RWPE2 (cell line): Measurements from ENCODE around the gene NSG1.

Experiments used
- ATAC-seq: fragments of 200-7000 bp; cut with Tn5 transposase; 3 replicates; pipeline ENCODE4 v1.9.1; 2021; ENCODE audit warnings: low read depth
- DNase-seq: peaks from one replicate; pipeline ENCODE4 v3.0.0-alpha.2; 2020; ENCODE audit warnings: low spot score
- H3K27ac ChIP-seq: fragments of 450-650 bp; 2 replicates; pipeline ENCODE4 v1.5.1; 2017; ENCODE audit warnings: mild to moderate bottlenecking; ENCODE audit not compliant: poor library complexity, severe bottlenecking
- H3K27me3 ChIP-seq: fragments of 250-450 bp; sonication (Bioruptor Pico); 2 replicates; pipeline ENCODE4 v1.5.1; 2021; ENCODE audit warnings: mild to moderate bottlenecking, moderate library complexity; ENCODE audit not compliant: insufficient read depth, poor library complexity, severe bottlenecking
- H3K36me3 ChIP-seq: fragments of 250-450 bp; sonication (Bioruptor Pico); 2 replicates; pipeline ENCODE4 v1.5.1; 2020; ENCODE audit warnings: low read depth, mild to moderate bottlenecking, moderate library complexity
- H3K4me1 ChIP-seq: fragments of 250-450 bp; sonication (Bioruptor Pico); 2 replicates; pipeline ENCODE4 v1.5.1; 2021; ENCODE audit warnings: mild to moderate bottlenecking, moderate library complexity; ENCODE audit not compliant: insufficient read depth, poor library complexity, severe bottlenecking
- H3K4me3 ChIP-seq: fragments of 250-450 bp; sonication (Bioruptor Pico); 2 replicates; pipeline ENCODE4 v1.5.1; 2021; ENCODE audit warnings: mild to moderate bottlenecking, moderate library complexity; ENCODE audit not compliant: severe bottlenecking
- H3K9me3 ChIP-seq: fragments of 250-450 bp; sonication (Bioruptor Pico); 2 replicates; pipeline ENCODE4 v1.5.1; 2021; ENCODE audit warnings: mild to moderate bottlenecking, moderate library complexity; ENCODE audit not compliant: severe bottlenecking
- TF ChIP-seq, protein P1 (sequence below): fragments of 450-650 bp; IDR thresholded peaks from one replicate; pipeline ENCODE4 v1.5.1; 2017; ENCODE audit warnings: mild to moderate bottlenecking, moderate library complexity; ENCODE audit not compliant: poor library complexity, severe bottlenecking

NSG1 gene

DNA sequence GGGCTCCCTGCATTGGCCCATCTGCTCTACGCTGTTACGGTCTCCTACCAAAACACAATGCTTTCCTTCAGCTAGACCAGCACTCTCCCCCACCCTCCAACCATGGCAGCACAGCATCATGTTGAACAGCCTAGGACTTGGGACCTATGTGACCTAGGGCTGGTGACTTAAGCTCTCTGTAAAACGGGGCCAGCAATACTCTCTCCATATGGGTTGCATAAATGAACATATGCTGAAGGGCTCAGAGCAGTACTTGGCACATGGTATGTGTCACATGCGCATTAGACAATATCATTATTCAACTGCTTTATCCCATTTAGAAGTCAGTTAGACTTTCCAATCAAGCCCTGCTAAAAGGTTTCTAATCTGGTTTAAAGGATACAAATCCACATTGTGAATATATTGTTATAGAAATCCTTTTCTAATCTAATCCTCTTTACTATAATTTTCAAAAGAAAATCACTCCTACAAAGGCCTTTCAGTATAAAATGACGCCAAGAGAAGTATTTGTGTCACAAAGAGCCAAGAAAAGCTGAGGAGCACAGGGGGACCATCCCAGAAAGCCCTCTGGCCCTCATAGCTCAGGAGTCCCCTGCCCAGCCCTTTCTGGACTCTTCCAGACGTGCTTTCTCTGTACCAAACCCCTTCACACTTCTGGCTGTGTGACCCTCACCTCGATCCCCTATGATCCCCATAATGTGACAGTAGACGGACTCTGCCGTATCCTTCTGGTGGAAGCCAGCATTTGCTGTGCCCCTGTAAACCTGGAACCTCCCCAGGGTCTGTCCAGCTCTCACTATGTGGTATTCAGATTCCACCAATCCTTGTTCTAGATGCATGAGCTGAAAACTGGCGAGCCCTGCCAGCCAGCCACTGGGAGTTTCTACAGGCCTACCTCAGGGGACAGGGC is 42.3 kb downstream of the NSG1 start:
- H3K4me1 ChIP-seq = peaks cover 3% of the 10 kb centered on the region
- H3K36me3 ChIP-seq = no peaks in the 10 kb centered on the region; the same call in 1 of the 2 replicates
- no peaks in the 10 kb centered on the region for H3K9me3 ChIP-seq
- no peaks in the 10 kb centered on the region for H3K27me3 ChIP-seq
- DNase-seq (no peak), ATAC-seq (no peak)
- H3K4me3 ChIP-seq = no peak overlapping the region
- TF ChIP-seq, protein P1, sequence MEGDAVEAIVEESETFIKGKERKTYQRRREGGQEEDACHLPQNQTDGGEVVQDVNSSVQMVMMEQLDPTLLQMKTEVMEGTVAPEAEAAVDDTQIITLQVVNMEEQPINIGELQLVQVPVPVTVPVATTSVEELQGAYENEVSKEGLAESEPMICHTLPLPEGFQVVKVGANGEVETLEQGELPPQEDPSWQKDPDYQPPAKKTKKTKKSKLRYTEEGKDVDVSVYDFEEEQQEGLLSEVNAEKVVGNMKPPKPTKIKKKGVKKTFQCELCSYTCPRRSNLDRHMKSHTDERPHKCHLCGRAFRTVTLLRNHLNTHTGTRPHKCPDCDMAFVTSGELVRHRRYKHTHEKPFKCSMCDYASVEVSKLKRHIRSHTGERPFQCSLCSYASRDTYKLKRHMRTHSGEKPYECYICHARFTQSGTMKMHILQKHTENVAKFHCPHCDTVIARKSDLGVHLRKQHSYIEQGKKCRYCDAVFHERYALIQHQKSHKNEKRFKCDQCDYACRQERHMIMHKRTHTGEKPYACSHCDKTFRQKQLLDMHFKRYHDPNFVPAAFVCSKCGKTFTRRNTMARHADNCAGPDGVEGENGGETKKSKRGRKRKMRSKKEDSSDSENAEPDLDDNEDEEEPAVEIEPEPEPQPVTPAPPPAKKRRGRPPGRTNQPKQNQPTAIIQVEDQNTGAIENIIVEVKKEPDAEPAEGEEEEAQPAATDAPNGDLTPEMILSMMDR = no peak
- H3K27ac ChIP-seq = no peak overlapping the region

DNA sequence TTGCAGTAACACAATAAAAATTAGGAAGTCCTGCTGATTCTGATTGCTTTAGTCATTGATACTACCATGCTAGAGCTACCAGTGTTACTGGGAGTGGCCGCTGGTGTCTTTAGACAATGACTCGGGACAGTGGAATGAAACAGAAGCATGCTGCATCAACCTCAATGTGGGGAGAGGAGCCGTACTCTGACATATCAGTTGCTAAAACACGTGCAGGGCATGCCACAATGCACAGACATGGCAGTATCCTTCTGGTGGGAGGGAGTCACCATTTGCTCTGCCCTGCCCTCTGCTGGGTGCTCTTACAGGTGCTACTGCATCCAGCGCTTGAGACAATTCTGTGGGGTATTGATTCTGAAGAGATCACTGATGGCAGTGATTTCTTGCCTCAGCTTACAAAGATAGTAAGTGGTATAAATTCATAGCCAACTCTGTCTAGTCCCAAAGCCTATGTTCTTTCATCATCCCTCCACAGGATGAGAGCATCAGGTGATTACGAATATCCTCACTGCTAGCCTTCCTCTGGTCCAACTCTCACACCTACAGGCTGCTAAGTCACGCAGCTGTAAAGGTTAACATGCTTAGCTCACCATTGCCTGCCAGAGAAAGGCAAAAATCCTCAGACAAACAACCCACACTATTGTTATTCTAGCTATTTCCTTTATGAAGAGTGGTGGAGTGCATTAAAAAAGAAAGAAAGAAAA is 43.7 kb downstream of the NSG1 start:
- no peaks in the 10 kb centered on the region for H3K9me3 ChIP-seq
- H3K27me3 ChIP-seq = no peaks in the 10 kb centered on the region
- ATAC-seq (peak; percentile 88), DNase-seq (no peak)
- H3K27ac ChIP-seq = no peak overlapping the region
- H3K4me1 ChIP-seq = peaks cover 3% of the 10 kb centered on the region
- no peak overlapping the region for H3K4me3 ChIP-seq
- H3K36me3 ChIP-seq = no peaks in the 10 kb centered on the region; the same call in 1 of the 2 replicates
- TF ChIP-seq, protein P1 = peak; percentile 83

DNA sequence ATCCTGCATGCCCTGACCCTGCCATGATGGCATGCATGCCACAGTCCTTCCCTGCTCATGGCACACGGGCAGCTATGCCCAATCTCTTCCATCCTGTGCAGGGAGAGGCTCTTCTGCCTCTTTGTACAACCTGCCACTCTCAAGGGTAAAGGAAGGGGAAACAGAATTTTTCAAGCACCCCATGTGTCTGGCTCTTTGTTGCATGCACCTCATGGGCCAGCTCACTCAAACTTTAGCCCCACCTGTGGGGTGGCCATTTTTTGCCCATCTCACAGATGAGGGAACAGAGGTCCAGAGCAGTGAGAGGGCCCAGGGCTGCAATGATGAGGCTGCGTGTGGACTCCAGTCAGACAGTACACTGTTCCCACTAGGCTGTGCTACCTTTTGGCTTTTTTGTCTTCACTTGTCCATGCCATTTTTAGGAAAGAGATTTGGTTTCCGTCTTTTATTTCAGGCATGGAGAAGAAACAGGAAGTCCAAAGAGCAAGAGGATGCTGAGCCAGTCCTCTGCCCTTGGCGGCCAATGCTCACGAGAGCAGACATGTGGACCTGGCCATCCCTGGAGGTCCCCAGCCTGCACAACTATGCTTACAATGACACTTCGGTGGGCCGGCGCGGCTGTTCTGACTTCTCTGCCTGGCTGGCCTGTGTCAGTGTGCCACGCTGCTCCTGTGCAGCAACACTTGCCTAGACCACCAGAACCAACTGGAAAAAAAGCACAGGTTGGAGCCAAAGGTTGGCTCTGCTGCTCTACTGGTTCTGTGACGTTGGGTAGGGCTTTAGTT is 45.6 kb downstream of the NSG1 start:
- DNase-seq = no peak

DNA sequence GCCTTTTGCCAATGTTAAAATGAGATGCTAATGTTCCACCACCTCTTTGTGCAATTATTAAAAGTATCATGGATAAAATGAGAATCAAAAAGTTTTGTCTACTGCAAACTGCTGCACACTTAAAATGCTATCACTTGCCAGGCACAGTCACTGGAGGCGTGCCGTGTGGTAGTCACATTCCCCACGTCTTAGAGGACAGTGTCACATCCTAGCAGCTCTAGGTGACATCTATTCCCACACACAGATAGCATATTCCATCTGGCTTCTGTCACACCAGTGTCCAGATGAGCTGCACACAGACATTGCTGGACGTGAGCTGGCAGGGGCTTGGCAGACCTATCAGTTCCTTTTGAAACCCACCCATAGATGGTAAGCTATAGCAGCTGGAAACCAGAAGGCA is 47.0 kb downstream of the NSG1 start:
- H3K9me3 ChIP-seq = no peaks in the 10 kb centered on the region
- no peak overlapping the region for H3K4me3 ChIP-seq
- H3K27me3 ChIP-seq = no peaks in the 10 kb centered on the region
- no peak overlapping the region for H3K27ac ChIP-seq
- DNase-seq (no peak), ATAC-seq (no peak)
- TF ChIP-seq, protein P1 = no peak
- H3K36me3 ChIP-seq = no peaks in the 10 kb centered on the region; the same call in 1 of the 2 replicates
- H3K4me1 ChIP-seq = peaks cover 3% of the 10 kb centered on the region

More for the DNA sequence above, 45.6 kb downstream of the NSG1 start:
- no peaks in the 10 kb centered on the region; the same call in 1 of the 2 replicates for H3K36me3 ChIP-seq
- TF ChIP-seq, protein P1 = no peak
- no peak overlapping the region for H3K27ac ChIP-seq
- H3K9me3 ChIP-seq = no peaks in the 10 kb centered on the region
- peaks cover 3% of the 10 kb centered on the region for H3K4me1 ChIP-seq
- no peaks in the 10 kb centered on the region for H3K27me3 ChIP-seq
- ATAC-seq = no peak
- no peak overlapping the region for H3K4me3 ChIP-seq
